ENCODE data around the gene COL15A1. TPM values are rescaled to one million over a fixed set of nuclear protein-coding genes. Genes with fewer than 3 reads are reported as not detected.

Gene COL15A1
- total RNA-seq, 2 donors from 2014 or later = 0.11 to 0.82 TPM

DNA sequence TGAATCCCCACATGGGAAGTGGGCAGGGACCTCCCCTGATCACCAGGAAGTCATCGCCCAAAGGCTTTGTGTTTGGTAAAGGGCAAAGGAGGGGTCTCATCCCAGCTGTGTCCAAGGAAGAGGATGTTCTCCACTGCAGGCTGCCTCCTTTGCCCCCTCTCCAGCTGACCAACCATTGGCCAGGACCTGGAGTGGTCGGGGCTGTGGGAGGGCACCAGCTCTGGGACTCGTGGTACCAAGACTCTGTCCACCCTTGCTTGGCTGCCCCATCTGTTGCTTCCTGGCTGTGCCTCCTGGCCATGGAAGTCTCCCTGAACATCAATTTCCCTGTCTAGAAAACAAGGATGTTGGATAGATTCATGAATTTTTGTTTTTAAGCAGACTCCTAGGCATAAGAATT, 34.1 kb downstream of the COL15A1 start:
- no peaks in the 10 kb centered on the region for H3K36me3 Mint-ChIP-seq (ENCODE audit: low read depth)
- H3K4me3 Mint-ChIP-seq = no peak overlapping the region
- no peak for ATAC-seq (replicated peaks)
- no peaks in the 10 kb centered on the region for H3K4me1 Mint-ChIP-seq
- no peaks in the 10 kb centered on the region for H3K9me3 Mint-ChIP-seq
- H3K27me3 Mint-ChIP-seq = peaks cover 10% of the 10 kb centered on the region
- no peak overlapping the region for H3K27ac Mint-ChIP-seq

DNA sequence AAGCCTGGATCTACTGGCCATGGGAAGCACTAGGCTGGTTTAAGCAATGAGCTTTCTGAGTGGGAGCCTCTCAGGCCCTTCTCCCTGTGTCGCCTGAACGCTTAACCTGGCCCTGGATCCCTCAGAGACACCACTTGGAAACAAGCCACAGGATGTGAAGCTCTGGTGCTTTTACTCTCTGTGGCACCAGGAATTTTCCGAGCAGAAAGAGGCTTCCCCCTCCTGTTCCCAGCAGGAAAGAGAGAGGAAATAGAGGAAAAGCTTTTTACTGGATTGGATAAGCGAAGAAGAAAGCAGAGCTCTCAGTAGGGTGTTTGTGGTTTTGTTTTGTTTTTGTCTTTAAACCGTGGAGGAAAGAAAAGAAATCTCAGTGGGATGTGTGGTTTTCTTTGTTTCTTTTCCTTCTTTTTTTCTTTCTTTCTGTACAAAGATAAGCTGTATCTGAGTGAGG, 34.5 kb downstream of the COL15A1 start:
- Mint-ChIP-seq H3K36me3 (ENCODE audit: low read depth) (no peaks in the 10 kb centered on the region), H3K4me1 (no peaks in the 10 kb centered on the region), H3K9me3 (no peaks in the 10 kb centered on the region), H3K27ac (no peak overlapping the region), H3K4me3 (no peak overlapping the region), H3K27me3 (peaks cover 7% of the 10 kb centered on the region)
- no peak for ATAC-seq (replicated peaks)

DNA sequence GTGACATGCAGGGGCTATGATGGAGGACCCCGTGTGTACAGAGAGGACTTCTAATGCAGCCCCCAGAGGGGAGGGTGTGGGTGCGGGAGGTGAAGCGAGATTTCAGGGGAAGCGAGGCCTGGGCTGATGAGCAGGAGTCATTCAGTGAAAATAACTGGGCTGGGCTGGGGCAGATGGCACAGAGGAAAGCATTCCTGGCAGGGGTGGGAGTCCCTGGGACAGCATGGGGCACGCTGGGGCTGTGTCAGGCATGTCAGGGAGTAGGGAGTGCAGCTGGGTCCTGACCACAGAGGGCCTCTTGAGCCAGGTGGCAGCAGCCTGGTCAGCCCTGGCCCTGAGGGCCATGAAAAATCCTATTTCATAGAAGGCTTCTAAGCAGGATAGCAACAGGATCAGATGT, 36.6 kb downstream of the COL15A1 start:
- H3K27me3 Mint-ChIP-seq = peaks cover 7% of the 10 kb centered on the region
- ATAC-seq (replicated peaks) = no peak
- no peak overlapping the region for H3K4me3 Mint-ChIP-seq
- no peaks in the 10 kb centered on the region for H3K9me3 Mint-ChIP-seq
- no peaks in the 10 kb centered on the region for H3K36me3 Mint-ChIP-seq (ENCODE audit: low read depth)
- H3K4me1 Mint-ChIP-seq = no peaks in the 10 kb centered on the region
- H3K27ac Mint-ChIP-seq = no peak overlapping the region

DNA sequence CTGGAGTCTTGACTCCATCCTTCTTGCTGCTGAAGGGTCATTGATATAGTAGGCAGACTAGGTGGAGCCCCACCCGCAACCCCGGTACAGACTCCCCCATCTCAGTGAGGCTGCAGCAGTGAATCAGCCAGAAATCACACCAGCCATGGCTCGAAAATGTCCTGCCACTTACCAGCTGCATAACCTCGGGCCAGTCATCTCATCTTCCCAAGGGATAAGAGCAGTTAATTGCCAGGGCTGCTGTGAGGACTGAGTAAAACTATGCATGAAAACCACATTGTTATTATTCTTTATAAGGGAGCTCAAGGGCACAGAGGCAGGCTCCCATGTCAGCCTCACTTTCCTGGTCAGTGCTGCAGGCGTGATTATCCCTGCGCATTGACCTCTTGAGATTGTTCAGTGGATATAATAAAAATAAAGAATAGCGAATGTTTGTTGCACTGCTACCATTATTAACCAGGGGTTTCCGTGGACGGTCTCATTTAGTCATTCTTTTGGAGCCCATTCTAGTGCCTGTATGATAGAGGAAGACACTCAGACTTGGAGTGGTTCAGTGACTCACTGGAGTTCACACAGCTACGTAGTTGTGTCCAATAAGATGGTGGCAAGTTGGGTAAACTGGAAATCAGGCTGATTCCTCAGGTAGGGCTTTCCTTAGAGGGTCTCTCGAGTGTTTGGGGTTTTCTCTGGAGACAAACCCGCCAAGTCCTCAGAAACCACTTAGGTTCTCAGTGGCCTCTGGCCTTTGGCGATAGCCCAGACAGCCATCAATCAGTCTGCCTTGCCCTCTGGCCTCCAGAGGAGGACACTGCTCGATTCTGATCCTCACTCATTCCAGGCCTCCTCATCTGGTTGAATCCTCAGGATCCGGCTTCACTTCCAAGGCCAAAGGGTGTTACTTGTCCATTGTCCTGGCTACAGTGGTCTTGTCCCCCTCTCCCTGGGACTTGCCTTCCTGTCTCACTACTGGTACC, 39.9 kb downstream of the COL15A1 start:
- no peak overlapping the region for H3K27ac Mint-ChIP-seq
- H3K27me3 Mint-ChIP-seq = no peaks in the 10 kb centered on the region
- H3K36me3 Mint-ChIP-seq (ENCODE audit: low read depth) = no peaks in the 10 kb centered on the region
- H3K9me3 Mint-ChIP-seq = no peaks in the 10 kb centered on the region
- H3K4me3 Mint-ChIP-seq = no peak overlapping the region
- no peaks in the 10 kb centered on the region for H3K4me1 Mint-ChIP-seq
- no peak for ATAC-seq (replicated peaks)

DNA sequence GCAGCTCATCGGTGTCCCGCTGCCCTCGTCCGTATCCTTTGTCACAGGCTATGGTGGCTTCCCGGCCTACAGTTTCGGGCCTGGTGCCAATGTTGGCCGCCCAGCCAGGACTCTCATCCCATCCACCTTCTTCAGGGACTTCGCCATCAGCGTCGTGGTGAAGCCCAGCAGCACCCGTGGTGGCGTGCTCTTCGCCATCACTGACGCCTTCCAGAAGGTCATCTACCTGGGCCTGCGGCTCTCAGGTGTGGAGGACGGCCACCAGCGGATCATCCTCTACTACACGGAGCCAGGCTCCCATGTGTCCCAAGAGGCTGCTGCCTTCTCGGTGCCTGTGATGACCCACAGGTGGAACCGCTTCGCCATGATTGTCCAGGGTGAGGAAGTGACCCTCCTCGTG, 41.9 kb downstream of the COL15A1 start:
- Mint-ChIP-seq H3K27ac (no peak overlapping the region), H3K36me3 (ENCODE audit: low read depth) (no peaks in the 10 kb centered on the region), H3K9me3 (no peaks in the 10 kb centered on the region), H3K4me1 (no peaks in the 10 kb centered on the region), H3K4me3 (no peak overlapping the region), H3K27me3 (no peaks in the 10 kb centered on the region)
- no peak for ATAC-seq (replicated peaks)

DNA sequence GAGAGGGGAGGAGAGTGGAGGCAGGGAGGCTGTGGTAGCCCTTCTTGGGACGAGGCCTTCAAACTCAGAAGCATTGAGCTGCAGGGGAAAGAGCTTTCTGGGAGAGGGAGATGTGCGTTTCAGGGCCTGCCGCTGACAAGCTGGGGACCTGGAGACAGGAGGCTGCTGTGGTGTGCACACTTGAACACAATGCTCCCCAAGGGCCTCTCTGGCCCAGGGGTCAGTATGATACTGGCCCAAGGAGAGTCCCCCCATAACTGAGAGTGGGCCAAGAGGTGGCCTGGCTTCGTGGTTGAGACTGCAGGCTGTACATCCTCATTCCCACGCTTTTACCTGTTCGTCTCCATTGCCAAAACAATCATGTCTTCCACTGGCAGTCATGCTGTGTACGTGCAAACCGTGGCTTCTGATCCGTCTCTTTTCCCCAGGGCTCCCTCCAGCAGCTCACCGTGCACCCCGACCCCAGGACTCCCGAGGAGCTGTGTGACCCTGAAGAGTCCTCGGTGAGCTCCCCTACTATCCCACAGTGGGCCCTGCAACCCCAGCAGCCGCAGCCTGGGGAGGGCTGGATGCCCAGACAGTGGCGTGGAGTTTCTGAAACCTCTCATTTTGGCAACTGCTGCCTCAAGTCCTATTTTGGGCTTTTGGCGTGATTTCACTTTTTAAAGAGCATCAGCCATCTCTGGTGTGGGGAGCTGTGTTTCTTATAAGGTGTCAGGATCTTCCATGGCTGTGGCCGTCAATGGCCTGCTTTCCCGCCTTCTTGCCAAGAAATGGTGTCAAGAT, 43.4 kb downstream of the COL15A1 start:
- no peaks in the 10 kb centered on the region for H3K4me1 Mint-ChIP-seq

DNA sequence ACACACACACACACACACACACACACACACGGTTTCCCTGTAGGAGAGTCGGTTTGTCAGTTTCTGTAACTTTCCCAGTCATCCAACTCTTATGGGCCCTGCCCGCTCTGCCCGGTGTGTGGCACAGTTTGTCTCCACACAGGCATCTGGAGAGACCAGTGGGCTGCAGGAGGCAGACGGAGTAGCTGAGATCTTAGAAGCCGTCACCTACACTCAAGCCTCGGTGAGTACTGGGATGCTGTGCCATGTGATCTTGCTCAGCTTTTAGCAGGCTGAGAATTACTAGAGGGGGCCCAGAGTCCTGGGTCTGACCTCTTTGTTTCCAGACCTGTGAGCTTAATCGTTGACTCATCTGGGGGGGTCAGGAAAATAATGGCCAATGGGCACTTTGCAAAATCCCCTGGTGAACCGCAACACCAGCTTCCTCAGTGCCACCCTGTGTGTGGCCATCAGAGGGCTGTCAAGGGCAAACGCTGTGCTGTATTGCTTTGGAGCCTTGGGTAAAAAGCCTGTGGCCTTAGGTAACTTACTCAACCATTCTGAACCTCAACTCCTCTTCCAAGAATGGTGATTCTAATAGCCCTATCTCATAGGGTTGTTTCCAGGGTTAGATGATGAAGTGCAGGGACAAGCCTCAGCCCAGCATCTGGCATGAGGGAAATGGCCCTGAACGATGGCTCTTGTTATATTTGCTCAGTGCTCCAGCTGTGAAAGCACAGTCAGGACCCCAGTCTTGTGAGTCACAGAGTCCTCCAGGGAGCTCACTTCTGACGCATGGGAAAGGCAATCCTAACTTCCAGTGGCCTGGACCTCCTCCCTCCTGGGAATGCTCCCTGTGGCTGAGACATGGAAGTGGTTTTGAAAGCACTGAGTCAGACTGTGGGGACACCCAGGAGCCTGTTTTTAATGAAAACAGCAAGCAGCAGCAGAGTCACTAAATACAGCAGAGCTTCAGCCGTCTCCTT, 45.6 kb downstream of the COL15A1 start:
- ATAC-seq (replicated peaks) = no peak
- Mint-ChIP-seq H3K36me3 (ENCODE audit: low read depth) (no peaks in the 10 kb centered on the region), H3K9me3 (no peaks in the 10 kb centered on the region), H3K4me1 (peaks cover 8% of the 10 kb centered on the region), H3K27ac (no peak overlapping the region), H3K27me3 (no peaks in the 10 kb centered on the region), H3K4me3 (no peak overlapping the region)

More for the DNA sequence above, 43.4 kb downstream of the COL15A1 start:
- Mint-ChIP-seq H3K4me3 (no peak overlapping the region), H3K36me3 (ENCODE audit: low read depth) (no peaks in the 10 kb centered on the region), H3K27me3 (no peaks in the 10 kb centered on the region), H3K9me3 (no peaks in the 10 kb centered on the region), H3K27ac (no peak overlapping the region)
- ATAC-seq (replicated peaks) = no peak

DNA sequence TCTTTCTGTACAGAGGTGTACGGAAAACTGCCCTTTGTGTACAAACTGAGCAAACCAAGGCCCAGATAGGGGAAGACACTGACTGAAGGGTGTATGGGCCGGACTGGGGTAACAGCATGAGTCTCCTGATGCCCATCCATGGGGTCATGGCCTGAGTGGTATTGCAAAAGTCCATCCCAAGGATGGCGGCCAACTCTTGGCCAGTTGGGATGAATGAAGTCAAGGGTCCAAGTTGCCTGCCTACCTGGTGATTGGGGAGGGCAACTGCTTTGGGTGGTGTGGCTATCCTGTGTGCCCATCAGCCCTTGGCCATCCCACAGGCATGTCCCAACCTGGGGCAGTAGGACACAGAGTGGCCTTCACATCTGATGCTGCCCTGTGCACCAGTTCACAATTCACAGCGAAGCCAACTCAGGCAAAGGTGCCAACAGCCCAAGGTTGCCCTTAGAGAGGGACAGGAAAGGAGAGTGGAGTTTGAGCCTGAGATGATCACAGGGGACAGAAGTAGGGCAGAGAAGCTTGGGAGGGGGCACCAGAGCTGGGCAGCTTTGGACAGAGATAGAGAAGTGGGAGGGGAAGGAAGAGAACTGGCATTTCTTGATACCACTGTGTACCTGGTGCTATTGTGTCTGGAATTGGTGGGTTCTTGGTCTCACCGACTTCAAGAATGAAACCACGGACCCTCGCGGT, 46.6 kb downstream of the COL15A1 start:
- no peak overlapping the region for H3K4me3 Mint-ChIP-seq
- H3K27me3 Mint-ChIP-seq = peaks cover 3% of the 10 kb centered on the region
- no peak for ATAC-seq (replicated peaks)
- peaks cover 8% of the 10 kb centered on the region for H3K4me1 Mint-ChIP-seq
- H3K9me3 Mint-ChIP-seq = no peaks in the 10 kb centered on the region
- no peak overlapping the region for H3K27ac Mint-ChIP-seq
- H3K36me3 Mint-ChIP-seq (ENCODE audit: low read depth) = no peaks in the 10 kb centered on the region

DNA sequence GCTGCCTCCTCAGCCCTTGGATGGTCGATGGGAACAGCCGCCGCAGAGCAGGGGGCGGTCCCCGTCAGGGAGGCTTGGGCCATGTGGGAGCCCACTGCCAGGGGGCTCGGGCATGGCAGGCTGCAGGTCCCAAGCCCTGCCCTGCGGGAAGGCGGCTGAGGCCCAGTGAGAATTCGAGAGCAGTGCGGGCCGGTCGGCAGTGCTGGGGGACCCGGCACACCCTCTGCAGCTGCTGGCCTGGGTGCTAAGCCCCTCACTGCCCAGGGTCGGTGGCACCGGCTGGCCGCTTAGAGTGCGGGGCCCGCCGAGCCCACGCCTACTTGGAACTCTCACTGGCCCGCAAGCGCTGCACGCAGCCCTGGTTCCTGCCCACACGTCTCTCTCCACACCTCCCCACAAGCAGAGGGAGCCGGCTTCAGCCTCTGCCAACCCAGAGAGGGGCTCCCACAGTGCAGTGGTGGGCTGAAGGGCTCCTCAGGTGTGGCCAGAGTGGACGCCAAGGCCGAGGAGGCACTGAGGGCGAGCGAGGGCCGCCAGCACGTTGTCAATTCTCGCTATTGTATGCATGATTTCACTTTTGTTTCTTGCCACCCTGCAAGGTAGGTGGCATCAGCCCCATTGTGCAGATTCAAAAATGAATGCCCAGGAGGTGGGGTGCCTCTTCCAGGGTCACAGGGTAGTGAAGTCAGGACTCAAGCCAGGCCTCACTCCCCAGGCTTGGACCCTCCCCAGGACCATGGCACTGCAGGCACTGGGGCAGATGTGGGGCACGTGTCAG, 48.6 kb downstream of the COL15A1 start:
- H3K9me3 Mint-ChIP-seq = no peaks in the 10 kb centered on the region
- no peak for ATAC-seq (replicated peaks)

DNA sequence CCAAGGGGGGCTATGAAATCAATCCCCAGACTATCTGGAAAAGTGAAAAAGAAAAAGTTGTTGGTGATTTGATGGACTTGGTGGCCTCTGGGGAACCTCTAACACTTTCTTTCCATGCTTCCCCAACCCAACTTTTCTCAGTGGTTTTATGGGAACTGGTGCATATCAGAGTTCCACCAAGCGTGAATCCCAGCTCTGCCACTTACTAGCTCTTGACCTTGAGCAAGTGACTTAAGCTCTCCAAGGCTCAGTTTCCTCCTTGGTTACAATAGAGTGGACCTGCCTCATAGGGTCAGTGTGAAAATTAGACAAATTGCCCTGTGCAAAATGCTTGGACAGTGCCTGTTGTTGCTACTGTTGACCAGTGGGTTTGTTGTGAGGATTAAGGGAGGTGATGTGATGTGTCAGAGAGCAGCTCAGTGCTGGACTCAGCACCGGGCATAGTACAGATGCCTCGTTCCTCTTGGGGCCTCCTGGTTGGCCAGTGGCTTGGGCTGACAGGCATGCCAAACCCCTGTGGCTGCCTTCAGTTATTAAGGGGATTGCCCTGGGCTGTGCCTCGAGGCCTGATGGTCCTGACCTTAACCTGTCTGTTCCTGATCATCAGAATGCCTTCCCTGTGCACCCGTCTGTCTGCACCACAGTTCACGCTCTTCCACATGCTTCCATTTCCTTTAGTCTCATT, 49.3 kb downstream of the COL15A1 start:
- ATAC-seq (replicated peaks) = peak; percentile 8
- H3K27me3 Mint-ChIP-seq = peaks cover 9% of the 10 kb centered on the region
- no peaks in the 10 kb centered on the region for H3K9me3 Mint-ChIP-seq
- no peaks in the 10 kb centered on the region for H3K36me3 Mint-ChIP-seq (ENCODE audit: low read depth)
- peak overlapping the region; percentile 53 for H3K27ac Mint-ChIP-seq
- peaks cover 8% of the 10 kb centered on the region for H3K4me1 Mint-ChIP-seq
- H3K4me3 Mint-ChIP-seq = peak overlapping the region; percentile 52

More for the DNA sequence above, 48.6 kb downstream of the COL15A1 start:
- peaks cover 9% of the 10 kb centered on the region for H3K27me3 Mint-ChIP-seq
- no peaks in the 10 kb centered on the region for H3K36me3 Mint-ChIP-seq (ENCODE audit: low read depth)
- H3K27ac Mint-ChIP-seq = no peak overlapping the region
- H3K4me1 Mint-ChIP-seq = peaks cover 8% of the 10 kb centered on the region
- no peak overlapping the region for H3K4me3 Mint-ChIP-seq

DNA sequence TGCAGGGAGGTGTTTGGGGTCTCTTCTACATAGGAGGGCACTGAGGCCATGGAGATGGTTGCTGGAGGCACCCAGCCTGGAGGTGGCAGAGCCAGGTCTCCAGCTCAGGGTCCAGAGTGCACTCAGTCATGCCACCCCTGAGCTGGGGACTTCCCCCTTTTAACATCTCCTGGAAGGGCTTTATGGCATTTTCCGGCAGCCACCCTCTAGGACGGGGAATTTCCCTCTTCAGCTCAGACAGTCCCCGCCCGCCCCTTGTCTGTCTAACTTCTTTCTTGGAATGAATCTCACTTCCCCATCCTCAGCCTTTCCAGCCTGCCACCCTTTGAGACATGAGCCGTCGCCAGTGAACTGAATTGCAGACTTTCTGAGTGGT, 49.9 kb downstream of the COL15A1 start:
- Mint-ChIP-seq H3K9me3 (no peaks in the 10 kb centered on the region), H3K36me3 (ENCODE audit: low read depth) (no peaks in the 10 kb centered on the region), H3K4me3 (peak overlapping the region; percentile 52), H3K4me1 (peaks cover 8% of the 10 kb centered on the region), H3K27me3 (peaks cover 10% of the 10 kb centered on the region), H3K27ac (peak overlapping the region; percentile 53)
- ATAC-seq (replicated peaks) = peak; percentile 97

DNA sequence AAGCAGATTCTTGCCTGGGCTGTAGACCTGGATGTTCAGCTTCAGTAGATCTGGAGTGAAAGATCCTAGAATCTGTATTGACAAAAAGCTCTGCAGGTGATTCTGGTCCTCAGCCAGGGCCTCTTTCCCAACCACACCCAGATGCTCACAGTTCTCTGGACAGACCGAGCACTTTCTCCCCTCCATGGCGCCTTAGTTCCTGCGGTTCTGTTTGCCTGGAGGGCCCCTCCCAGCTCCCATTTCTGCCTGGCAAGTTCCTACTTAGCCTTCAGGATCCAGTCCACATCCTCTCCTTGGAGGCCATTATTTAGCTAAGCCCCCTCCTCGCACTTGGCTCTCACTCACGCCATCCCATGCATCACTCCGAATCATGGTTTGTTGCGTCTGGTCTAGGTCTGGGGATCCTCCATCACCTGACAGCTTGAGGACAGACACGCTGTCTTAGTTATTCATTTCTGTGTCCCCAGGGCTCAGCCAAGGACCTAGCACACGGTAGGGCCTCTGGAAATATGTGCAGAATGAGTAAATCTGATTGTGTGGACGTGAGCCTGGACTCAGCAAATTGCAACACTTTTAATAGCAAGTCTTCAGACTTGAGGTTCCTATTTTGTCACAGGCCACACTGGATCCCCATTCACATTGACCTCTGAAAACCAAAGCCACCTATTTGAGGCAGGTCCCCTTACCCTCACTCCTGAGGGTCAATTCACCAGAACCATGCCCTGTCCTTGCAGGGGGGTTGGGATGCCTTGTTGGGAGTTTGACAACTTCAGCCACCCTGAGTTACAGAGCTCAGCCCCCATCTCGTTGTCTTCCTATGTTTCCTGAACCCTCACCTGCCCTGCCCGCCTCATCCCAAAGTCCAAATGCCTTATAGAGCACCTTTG, 50.7 kb downstream of the COL15A1 start:
- Mint-ChIP-seq H3K27me3 (peaks cover 12% of the 10 kb centered on the region), H3K9me3 (no peaks in the 10 kb centered on the region), H3K27ac (peak overlapping the region; percentile 36), H3K36me3 (ENCODE audit: low read depth) (no peaks in the 10 kb centered on the region), H3K4me1 (peaks cover 8% of the 10 kb centered on the region), H3K4me3 (peak overlapping the region; percentile 52)
- no peak for ATAC-seq (replicated peaks)
